GM19043 (cell line): Measurements from ENCODE around the gene PTPRO.
"Not testable (repeated sequence)": the region's sequence is repeated elsewhere in the genome, so short reads cannot be mapped to it uniquely, and the experiment has no call there.

Experiments
- ATAC-seq: cut with Tn5 transposase; IDR thresholded peaks from one replicate; pipeline ENCODE4 v1.9.1; 2021; ENCODE audit warnings: low read depth; ENCODE audit not compliant: unreplicated experiment

Gene PTPRO

GRCh38 chr12:15597125-15597830 lies 275.0 kb downstream of the PTPRO start:
- no peak for ATAC-seq

GRCh38 chr12:15599266-15600037 lies 277.1 kb downstream of the PTPRO start:
- ATAC-seq: no peak

- ATAC-seq: no peak
These were observed 278.1 kb downstream of the PTPRO start for GRCh38 chr12:15600223-15600935.

- no peak for ATAC-seq
These were observed 279.0 kb downstream of the PTPRO start for GRCh38 chr12:15601210-15601800.

- no peak for ATAC-seq
These were observed 279.9 kb downstream of the PTPRO start for GRCh38 chr12:15602051-15602672.

- no peak for ATAC-seq
These were observed 281.3 kb downstream of the PTPRO start for GRCh38 chr12:15603474-15604085.

- ATAC-seq: no peak
These were observed 283.7 kb downstream of the PTPRO start for GRCh38 chr12:15605881-15606590.

GRCh38 chr12:15608406-15608805 lies 286.1 kb downstream of the PTPRO start:
- no peak for ATAC-seq

- no peak for ATAC-seq
These were observed 286.6 kb downstream of the PTPRO start for GRCh38 chr12:15608941-15609340.

- ATAC-seq: no peak
These were observed 291.7 kb downstream of the PTPRO start for GRCh38 chr12:15613981-15614380.

- ATAC-seq: not testable (repeated sequence)
These were observed 294.2 kb downstream of the PTPRO start for GRCh38 chr12:15616495-15616894.

- ATAC-seq: no peak
These were observed 298.6 kb downstream of the PTPRO start for GRCh38 chr12:15620741-15621539.

- no peak for ATAC-seq
These were observed 302.8 kb downstream of the PTPRO start for GRCh38 chr12:15625075-15625474.

- ATAC-seq: no peak
These were observed 306.0 kb downstream of the PTPRO start for GRCh38 chr12:15627995-15628945.

GRCh38 chr12:15629108-15629507 lies 306.8 kb downstream of the PTPRO start:
- ATAC-seq: peak; percentile 51

- ATAC-seq: no peak
These were observed 307.5 kb downstream of the PTPRO start for GRCh38 chr12:15629761-15630160.

- no peak for ATAC-seq
These were observed 308.9 kb downstream of the PTPRO start for GRCh38 chr12:15631007-15631715.
